HG02798 (cell line): Measurements from ENCODE around the gene LGALS3.

Source experiments
- ATAC-seq: cut with Tn5 transposase; IDR thresholded peaks from one replicate; pipeline ENCODE4 v1.9.1; 2021; ENCODE audit warnings: mild to moderate bottlenecking; ENCODE audit not compliant: unreplicated experiment, poor library complexity

Gene LGALS3

GRCh38 chr14:55111122-55111708 is 17.8 kb upstream of the LGALS3 start:
- no peak for ATAC-seq

- no peak for ATAC-seq
These were observed 14.3 kb upstream of the LGALS3 start for GRCh38 chr14:55114720-55115119.

- no peak for ATAC-seq
These were observed 13.6 kb upstream of the LGALS3 start for GRCh38 chr14:55115460-55115859.

GRCh38 chr14:55115861-55116245 is 13.2 kb upstream of the LGALS3 start:
- ATAC-seq: no peak

- ATAC-seq: no peak
These were observed 12.6 kb upstream of the LGALS3 start for GRCh38 chr14:55116246-55117030.

- ATAC-seq: no peak
These were observed 11.1 kb upstream of the LGALS3 start for GRCh38 chr14:55117803-55118441.

GRCh38 chr14:55118761-55119160 is 10.3 kb upstream of the LGALS3 start:
- no peak for ATAC-seq

GRCh38 chr14:55120571-55121495 is 8.2 kb upstream of the LGALS3 start:
- ATAC-seq: no peak

- ATAC-seq: no peak
These were observed 7.2 kb upstream of the LGALS3 start for GRCh38 chr14:55121628-55122439.

- ATAC-seq: no peak
These were observed 6.5 kb upstream of the LGALS3 start for GRCh38 chr14:55122440-55122986.

- ATAC-seq: no peak
These were observed 6.0 kb upstream of the LGALS3 start for GRCh38 chr14:55123101-55123500.

- no peak for ATAC-seq
These were observed 5.0 kb upstream of the LGALS3 start for GRCh38 chr14:55123852-55124639.

GRCh38 chr14:55124774-55125386 is 4.2 kb upstream of the LGALS3 start:
- ATAC-seq: no peak

- ATAC-seq: no peak
These were observed 3.6 kb upstream of the LGALS3 start for GRCh38 chr14:55125403-55125802.

GRCh38 chr14:55126034-55126433 is 3.0 kb upstream of the LGALS3 start:
- ATAC-seq: no peak

- ATAC-seq: no peak
These were observed 2.1 kb upstream of the LGALS3 start for GRCh38 chr14:55126932-55127459.

GRCh38 chr14:55127460-55127951 is 1.5 kb upstream of the LGALS3 start:
- ATAC-seq: no peak
